Endometrial microvascular endothelial cells (primary cell): ENCODE results near the gene APCDD1. TPM values are rescaled to one million over a fixed set of nuclear protein-coding genes. Genes with fewer than 3 reads are reported as not detected.
"Not testable (repeated sequence)": the region's sequence is repeated elsewhere in the genome, so short reads cannot be mapped to it uniquely, and the experiment has no call there.

Source experiments
- in situ Hi-C: cut with HindIII; loops from 2 replicates; pipeline ENCODE4 v1.10.0; 2017; ENCODE audit warnings: low sequenced_read_pairs, low pct_unique_long_range_greater_than_20kb; ENCODE audit errors: inconsistent ontology term
- total RNA-seq: library from RNA; depleted of rRNA; stranded (reverse); fragments of >200 nt; gene quantifications from one replicate; pipeline ENCODE4 v1.2.3, GENCODE V29; 2015; ENCODE audit errors: inconsistent ontology term

Gene APCDD1
- total RNA-seq, 1 donor from 2014 or later, result 0.09 TPM

DNA sequence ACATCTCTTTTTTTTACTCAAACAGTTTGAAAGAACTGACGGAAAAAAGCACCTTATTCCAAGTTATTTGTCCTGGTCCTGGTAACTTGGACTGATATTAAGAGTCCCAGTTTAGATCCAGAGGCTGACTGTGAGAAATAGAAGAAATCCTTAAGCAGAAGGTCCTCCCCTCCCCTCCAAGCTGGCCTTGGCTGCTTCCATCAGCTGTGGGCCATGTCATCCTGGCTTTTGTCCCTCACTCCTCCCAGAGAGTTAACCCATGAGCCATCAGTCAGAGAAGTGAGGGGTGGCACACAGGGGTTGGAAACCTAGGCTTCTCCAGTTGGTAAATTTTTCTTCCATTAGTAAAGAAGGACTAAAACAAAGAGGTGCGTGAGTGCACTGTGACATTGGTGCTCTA is 61.6 kb downstream of the APCDD1 start:
- in situ Hi-C loops, result loop anchor here (25.0 kb wide), 1 partner anchor 529 kb away; no protein-coding TSS in a partner anchor

DNA sequence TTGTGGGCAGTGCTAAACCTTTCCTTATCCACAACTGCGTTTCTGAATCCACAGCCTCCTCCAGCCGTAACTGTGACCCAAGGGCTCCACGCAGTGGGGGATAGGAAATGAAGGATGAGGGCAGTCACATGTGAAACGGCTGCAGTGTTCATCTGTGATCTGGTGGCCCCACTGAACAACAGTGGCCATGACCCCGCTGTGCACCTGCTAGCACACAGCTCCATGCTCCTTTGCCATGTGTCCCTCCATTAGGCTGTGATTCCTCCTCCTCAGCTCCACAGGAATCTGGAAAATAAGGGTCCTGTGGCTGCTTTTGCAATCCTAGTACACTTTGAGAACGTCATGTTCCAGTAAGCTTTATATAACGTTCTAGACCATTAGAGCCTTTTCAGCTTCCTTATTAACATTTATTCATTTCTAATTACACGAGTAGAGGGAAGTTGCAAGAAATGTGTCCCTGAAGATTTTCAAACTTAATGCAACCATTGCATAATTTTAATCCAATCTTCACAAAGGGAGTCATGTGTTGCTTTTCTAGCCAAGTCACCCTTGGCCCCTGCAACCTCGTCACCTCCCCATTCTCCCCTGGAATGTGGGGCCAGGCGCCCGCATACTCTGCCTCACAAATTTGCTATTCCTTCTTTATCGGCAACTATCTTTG is 64.3 kb downstream of the APCDD1 start:
- in situ Hi-C loops, result loop anchor here (25.0 kb wide), 1 partner anchor 531 kb away; no protein-coding TSS in a partner anchor

DNA sequence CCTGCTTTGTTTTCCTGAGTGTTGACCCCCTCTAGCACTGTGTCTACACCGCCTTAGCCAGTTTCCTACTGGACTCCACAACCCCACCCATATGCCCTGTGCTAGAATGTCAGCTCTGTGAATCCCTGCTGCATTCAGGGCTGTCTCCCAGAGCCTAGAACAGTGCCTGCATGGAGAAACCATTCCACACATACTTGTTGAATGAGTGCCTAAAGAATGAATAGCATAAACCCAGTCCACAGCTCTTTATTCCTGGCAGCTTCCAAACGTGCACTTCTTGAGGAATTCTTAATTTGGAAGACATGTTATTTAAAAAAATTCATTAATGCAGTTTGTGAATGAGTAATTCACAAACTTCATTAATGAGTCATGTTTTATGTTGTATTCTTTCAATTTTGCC is 64.9 kb downstream of the APCDD1 start:
- in situ Hi-C loops, result loop anchor here (25.0 kb wide), 1 partner anchor 532 kb away; no protein-coding TSS in a partner anchor

DNA sequence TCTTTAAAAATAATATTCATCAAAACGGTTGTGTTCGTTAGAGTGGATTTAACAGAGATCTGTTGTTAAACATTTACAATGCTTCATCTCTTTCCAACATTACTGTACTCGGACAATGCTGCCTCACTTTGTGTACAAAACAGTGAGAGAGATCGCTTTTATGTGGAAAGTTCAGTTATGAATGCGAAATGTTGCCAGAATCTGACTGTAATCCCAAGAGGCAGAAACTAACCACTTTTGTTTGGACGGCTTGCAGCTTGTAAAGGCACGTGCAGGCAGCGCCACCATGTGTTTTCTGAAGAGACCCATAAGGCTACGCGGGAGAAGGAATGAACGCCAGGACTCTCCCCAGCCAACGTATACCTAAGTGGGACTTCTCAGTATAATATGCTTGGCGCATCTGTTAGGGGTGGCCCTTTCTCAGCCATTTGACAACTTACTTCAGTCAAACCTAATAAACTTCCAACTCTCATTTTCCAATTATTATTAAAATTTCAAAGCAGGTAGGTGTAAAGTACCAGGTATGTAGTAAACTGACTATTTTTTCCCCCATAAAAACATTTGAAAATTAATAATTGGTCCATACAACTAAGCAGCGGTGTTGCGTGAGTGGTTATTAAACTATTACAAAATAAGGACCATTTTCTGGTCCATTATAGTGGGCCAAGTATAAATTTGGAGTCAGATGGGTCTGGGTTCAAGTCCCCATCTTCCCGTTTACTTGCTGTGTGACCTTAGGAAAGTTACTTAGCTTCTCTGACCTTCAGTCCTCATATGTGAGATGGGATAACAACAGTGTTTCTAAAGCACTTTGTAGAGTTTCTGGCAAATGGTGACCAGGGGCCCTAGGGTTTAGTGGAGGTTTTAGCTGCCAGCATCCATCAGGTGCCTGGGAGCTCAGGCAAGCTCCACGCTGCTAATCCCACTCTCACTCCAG is 65.8 kb downstream of the APCDD1 start:
- in situ Hi-C loops, result loop anchor here (25.0 kb wide), 1 partner anchor 533 kb away; no protein-coding TSS in a partner anchor

DNA sequence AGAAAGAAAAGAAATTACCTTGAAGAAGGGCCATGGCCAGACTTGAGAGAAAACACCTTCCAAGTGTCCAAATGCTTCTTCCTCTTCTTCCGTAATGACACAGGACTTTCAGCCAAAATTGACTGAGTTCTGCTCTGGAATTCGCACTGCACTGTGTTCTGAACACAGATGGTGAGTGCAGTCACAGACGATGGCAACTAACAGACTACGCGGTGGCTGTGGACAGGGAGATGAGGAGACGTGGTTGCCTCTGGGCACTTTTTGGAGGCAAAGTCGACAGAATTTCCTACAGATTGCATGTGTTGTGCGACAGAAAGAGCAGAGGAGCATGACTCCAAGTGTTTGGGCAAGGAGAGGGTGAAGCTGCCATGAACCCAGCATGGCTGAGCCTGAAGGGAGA is 67.1 kb downstream of the APCDD1 start:
- in situ Hi-C loops, result loop anchor here (25.0 kb wide), 1 partner anchor 534 kb away; no protein-coding TSS in a partner anchor

DNA sequence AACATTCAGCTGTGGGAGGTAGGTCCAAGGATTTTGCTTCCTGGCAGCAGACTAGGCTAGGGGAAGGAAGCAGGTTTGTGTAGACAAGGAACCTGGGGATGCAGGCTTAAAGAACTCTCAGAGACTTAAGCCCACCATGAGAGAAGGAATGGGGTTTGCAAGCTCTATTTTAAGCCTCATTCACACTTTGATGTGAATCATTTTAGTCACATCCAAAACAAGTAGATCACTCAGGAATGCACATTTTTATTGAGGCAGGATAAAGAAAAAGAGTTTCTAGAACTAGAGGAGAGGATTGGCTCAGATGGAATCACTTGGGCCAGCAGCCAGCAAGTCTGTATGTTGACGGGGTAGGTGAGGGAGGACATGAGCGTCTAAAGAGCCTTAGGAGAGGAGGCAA is 68.1 kb downstream of the APCDD1 start:
- in situ Hi-C loops, result loop anchor here (25.0 kb wide), 1 partner anchor 535 kb away; no protein-coding TSS in a partner anchor

DNA sequence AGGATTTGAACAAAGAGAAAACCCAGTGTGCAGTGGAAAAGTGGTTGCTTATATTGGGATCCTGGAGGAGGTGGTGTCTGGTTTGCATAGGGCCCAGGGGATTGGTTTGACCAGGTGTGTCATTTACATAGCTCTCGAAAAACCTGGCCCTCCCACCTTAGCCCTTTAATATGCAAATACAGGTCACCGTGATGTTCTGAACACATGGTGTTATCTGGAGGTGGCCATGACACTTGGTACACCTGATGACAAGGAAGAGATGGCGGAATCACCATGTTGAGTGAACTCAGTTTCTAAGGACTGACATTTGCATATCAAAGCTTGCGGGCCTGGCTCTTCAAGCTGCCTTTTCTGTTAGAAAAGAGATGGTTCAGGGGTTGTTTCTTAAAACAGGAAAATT is 69.1 kb downstream of the APCDD1 start:
- in situ Hi-C loops, result loop anchor here (25.0 kb wide), 1 partner anchor 536 kb away; no protein-coding TSS in a partner anchor

DNA sequence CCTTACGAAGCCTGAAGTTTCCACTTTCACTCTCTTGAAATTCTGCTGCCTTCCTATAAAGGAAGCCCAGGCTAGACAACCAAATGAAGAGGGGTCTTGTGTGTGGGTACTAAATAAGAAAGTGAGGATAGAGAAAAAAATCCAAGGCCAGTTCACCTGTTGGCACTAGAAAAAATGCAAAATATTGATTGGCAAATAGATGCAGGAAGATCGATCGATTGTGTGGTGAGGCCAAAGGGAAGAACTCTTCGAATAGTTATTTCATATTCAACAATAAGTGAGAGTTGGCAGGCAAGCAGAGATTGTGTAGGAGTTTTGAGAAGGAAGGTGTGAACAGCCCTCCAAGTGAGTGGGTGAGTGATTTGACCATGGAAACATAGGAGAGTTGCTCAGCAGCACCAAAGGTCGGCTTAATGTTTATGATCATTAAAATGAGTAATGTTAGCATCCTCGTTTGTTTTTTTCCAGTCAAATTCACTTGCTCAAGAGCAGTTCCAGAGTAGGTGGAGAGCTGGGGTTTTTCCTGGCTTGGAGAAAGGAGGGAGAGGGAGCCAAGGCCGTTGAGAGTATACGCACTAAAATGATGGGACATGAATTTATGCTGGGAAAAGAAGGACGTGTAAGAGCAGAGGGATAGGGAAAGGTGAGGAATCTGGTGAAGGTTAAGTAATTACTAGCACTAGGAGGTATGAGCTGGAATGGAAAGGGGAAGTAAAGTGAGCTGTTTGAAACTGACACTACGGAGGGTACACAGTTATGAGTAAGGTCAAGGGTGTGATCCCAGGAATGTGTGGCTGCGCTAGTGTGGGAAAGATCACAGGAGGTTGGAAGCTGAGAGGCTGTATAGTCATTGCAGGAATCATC is 70.3 kb downstream of the APCDD1 start:
- in situ Hi-C loops, result loop anchor here (25.0 kb wide), 1 partner anchor 537 kb away; no protein-coding TSS in a partner anchor

DNA sequence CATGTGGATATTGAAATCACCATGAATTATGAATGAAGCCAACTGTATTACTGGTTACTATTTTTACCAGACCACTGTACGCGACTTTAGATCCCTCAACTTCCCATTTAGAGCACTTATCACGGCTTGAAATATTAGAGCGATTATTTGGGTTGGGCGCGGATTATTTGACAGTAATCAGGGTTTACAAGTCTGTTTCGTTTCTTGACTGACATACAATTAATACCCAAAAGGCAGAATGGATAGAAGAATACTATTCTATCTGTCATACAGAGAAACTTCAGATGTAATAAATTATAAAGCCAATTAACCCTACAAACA is 70.9 kb downstream of the APCDD1 start:
- in situ Hi-C loops, result no loop called here

DNA sequence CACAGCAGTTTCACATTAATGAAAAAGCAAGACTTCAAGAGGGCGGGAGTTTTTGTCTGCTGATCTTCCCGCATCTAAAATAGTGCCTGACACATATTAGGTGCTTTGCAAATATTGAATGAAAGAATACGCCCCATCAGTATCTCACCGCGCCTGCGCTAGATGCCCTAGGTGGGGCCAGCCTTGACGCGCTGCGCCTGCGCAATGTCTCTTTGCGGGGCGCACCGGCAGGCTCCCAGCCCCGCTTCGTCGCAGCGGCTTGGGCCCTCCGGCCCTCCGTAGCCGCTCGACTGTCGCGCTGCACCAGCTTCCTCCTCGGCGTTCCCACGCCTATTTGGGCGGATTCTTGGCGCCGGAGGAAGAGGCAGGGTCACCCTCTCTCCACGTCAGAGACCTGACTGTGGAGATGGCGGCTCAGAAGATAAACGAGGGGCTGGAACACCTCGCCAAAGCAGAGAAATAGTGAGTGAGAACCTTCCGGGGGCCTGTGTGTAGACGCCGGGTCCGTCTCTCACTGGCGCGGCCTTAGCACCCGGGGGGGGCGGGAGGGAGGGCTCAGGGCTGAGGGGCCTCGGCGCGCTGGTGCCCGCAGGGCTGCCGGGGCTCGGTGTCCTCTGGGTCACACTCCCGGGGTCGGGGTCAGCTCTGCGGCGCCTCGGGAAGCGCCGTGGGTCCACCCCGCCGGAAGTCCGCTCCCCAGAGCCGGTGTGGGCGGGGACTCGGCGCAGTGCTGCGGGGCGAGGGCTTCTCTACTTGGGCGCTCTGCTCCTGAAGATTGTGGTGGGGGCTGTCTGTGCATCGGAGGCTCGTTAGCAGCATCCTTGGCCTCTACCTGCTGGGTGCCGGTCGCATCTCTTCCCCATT is 71.5 kb downstream of the APCDD1 start, which contains the start of gene NAPG:
Gene NAPG, plus strand, starts transcription at position 331 of the 864 bp plus-strand sequence. Its CDS starts 76 bp downstream, at position 407.
- in situ Hi-C loops, result no loop called here

DNA sequence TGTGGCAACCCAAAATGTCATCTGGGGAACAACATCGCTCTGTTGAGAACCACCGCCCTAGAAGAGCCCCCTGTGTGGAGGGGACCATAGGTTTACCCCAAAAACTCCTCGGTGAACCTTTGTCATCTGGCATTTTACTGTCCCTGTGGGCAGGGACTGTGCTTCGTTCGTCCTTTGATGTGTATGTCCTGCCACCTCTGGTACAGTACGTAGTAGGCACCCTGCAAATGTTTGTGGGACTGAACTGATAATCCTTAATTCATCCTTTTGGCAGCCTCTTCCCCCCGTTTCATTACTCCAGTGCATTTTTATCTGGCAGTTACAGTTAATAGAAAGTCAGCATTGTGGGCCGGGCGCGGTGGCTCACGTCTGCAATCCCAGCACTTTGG is 72.1 kb downstream of the APCDD1 start:
- in situ Hi-C loops, result no loop called here

DNA sequence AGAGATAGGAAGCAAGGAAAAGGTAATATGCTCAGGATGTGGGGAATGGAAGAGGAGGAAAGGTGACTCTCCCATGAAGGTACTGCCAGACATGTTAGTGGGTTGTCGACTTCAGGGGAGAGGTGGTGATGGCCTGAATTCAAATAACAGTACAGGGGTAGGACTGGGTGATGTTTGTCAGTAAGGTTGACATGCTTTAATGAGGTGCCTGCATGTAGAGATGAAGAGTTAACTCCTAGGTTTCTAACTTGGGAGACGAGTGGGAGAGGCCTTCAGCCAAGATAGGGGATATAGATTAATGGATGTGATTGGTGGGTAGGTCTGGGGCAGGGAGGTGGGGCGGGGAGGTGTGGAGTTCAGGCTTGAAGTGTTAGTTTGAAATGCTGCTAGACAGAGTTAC is 74.0 kb downstream of the APCDD1 start:
- in situ Hi-C loops, result no loop called here

DNA sequence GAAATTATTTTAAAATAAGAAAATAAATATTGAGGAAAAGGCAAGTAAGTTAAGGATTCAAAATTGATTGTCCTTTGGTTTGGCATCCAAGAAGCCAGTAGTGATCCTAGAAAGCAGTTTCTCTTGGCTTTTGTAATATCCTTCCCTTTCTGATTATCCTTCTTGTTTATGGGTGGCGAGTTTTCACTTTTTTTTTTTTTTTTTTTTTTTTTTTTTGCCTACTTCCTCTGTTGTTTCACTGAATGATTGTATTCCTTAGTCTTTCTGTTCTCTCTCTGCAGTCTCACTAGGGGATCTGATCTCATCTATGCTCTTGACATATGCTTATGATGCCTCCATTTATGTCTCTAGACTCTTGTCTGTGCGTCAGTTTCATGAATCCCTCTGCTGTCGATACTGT is 75.6 kb downstream of the APCDD1 start:
- in situ Hi-C loops, result no loop called here

DNA sequence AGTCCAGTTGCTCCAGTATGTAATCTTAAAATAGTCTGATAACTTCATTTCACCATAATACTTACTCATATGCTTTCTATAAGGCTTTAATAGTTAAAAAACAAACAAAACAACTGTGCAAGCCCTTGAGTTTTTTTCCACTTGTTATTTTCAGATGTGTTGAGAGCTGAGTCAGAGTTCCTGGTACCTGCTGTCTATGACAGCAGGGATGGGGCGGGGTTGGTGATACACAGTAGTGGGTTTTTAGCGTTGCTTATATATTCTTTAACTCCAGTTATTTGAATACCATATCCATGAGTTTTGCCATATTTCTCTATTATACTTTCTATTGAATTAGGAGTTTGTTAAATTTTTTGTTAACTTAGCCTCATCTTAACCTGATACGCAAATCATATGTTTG is 76.4 kb downstream of the APCDD1 start:
- in situ Hi-C loops, result no loop called here

DNA sequence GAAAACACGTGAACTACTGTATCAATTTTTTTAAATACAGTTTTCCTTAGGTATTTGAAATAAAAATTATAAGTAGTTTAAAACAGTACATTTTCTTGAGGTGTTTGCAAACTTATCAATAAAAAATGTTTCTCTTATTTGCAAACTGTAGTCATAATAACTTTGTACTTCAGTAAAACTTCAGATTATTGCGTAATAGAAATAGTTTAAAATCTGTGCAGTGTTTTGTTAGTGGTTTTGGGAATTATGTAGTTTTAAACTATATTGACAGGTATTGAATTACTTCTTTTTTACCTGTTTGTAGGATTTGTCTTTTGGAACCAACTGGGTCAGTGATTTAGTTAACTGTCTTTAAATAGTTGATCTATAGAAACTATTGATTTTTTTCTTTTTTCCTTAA is 78.7 kb downstream of the APCDD1 start:
- in situ Hi-C loops, result no loop called here

DNA sequence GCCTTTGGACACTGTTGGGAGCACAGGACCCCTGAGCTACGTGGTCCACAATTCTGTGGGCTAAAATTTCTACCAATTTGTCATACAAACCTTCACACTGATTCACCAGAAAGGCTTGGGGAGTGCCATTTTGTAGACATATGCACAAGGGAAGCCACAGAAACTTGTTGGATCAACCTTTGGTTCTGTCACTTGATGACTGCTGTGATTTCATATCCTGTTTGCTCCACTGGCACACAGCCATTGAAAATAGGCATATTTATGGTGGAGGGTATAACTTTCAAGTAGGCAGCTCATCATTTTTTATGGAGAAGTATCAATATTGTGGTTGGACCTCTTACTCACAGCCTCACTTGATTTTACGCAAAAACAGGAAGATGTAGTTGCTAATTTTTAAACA is 81.8 kb downstream of the APCDD1 start:
- in situ Hi-C loops, result no loop called here

DNA sequence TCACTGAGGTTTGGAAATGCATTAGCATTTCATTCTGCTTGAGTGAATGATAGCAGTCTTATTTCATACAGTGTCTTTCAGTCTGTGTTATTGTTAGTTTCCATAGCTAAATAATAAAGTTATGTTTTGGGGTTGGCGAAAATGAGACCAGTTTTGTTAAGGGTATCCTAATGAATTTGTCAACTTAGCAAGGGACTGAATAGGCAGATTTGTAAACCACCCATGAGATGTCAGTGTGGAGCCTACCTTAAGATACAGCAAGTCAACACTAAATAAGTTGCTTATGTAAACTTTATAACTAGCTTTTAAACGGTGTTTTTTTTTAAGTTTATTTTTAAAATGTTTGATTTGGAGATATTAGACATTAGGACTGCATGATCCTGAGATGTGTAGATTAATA is 83.3 kb downstream of the APCDD1 start:
- in situ Hi-C loops, result no loop called here

DNA sequence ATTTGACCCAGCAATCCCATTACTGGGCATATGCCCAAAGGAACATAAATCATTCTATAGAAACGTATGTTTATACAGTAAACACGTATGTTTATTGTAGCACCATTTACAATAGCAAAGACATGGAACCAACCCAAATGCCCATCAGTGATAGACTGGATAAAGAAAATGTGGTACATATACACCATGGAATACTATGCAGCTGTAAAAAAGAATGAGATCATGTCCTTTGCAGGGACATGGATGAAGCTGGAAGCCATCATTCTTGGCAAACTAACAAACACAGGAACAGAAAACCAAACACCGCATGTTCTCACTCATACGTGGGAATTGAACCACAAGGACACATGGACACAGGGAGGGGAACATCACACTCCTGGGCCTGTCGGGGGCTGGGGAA is 84.7 kb downstream of the APCDD1 start:
- in situ Hi-C loops, result not testable (repeated sequence)
